ENCODE measurements around the gene LRRC46.

DNA sequence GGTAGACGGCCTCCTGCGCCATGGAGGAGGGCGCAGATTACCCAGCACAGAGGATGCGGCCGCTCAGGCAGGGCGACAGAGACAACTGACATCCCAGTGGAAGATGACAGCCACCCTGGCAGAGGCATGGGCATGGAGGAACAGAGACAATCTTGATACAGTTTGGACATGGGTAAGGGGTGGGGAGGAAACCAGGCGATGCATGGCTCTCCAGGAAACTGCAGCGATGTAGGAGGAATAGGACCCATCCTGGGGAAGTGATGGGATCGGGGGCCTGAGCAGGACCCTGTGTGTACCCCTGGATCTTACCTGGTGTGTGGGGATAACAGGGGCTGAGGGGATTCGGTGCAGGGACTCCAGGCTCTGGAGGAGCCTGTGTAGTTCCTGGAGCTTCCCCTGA lies 14.5 kb upstream of the LRRC46 start:
- TF ChIP-seq POLR2A (IDR thresholded peaks at IDR 0.05), result no peak
- TF ChIP-seq, protein P1, sequence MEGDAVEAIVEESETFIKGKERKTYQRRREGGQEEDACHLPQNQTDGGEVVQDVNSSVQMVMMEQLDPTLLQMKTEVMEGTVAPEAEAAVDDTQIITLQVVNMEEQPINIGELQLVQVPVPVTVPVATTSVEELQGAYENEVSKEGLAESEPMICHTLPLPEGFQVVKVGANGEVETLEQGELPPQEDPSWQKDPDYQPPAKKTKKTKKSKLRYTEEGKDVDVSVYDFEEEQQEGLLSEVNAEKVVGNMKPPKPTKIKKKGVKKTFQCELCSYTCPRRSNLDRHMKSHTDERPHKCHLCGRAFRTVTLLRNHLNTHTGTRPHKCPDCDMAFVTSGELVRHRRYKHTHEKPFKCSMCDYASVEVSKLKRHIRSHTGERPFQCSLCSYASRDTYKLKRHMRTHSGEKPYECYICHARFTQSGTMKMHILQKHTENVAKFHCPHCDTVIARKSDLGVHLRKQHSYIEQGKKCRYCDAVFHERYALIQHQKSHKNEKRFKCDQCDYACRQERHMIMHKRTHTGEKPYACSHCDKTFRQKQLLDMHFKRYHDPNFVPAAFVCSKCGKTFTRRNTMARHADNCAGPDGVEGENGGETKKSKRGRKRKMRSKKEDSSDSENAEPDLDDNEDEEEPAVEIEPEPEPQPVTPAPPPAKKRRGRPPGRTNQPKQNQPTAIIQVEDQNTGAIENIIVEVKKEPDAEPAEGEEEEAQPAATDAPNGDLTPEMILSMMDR (IDR thresholded peaks at IDR 0.05), result no peak
